RWPE2 (cell line): Measurements from ENCODE around the gene PTRH2.
A peak's percentile ranks its signal among the peaks of the same experiment; 100 is the strongest.

Experiments used
- ATAC-seq: fragments of 200-7000 bp; cut with Tn5 transposase; 3 replicates; pipeline ENCODE4 v1.9.1; 2021; ENCODE audit warnings: low read depth
- DNase-seq: peaks from one replicate; pipeline ENCODE4 v3.0.0-alpha.2; 2020; ENCODE audit warnings: low spot score
- H3K27ac ChIP-seq: fragments of 450-650 bp; 2 replicates; pipeline ENCODE4 v1.5.1; 2017; ENCODE audit warnings: mild to moderate bottlenecking; ENCODE audit not compliant: poor library complexity, severe bottlenecking
- H3K27me3 ChIP-seq: fragments of 250-450 bp; sonication (Bioruptor Pico); 2 replicates; pipeline ENCODE4 v1.5.1; 2021; ENCODE audit warnings: mild to moderate bottlenecking, moderate library complexity; ENCODE audit not compliant: insufficient read depth, poor library complexity, severe bottlenecking
- H3K36me3 ChIP-seq: fragments of 250-450 bp; sonication (Bioruptor Pico); 2 replicates; pipeline ENCODE4 v1.5.1; 2020; ENCODE audit warnings: low read depth, mild to moderate bottlenecking, moderate library complexity
- H3K4me1 ChIP-seq: fragments of 250-450 bp; sonication (Bioruptor Pico); 2 replicates; pipeline ENCODE4 v1.5.1; 2021; ENCODE audit warnings: mild to moderate bottlenecking, moderate library complexity; ENCODE audit not compliant: insufficient read depth, poor library complexity, severe bottlenecking
- H3K4me3 ChIP-seq: fragments of 250-450 bp; sonication (Bioruptor Pico); 2 replicates; pipeline ENCODE4 v1.5.1; 2021; ENCODE audit warnings: mild to moderate bottlenecking, moderate library complexity; ENCODE audit not compliant: severe bottlenecking
- H3K9me3 ChIP-seq: fragments of 250-450 bp; sonication (Bioruptor Pico); 2 replicates; pipeline ENCODE4 v1.5.1; 2021; ENCODE audit warnings: mild to moderate bottlenecking, moderate library complexity; ENCODE audit not compliant: severe bottlenecking
- TF ChIP-seq, protein P1 (sequence below): fragments of 450-650 bp; IDR thresholded peaks from one replicate; pipeline ENCODE4 v1.5.1; 2017; ENCODE audit warnings: mild to moderate bottlenecking, moderate library complexity; ENCODE audit not compliant: poor library complexity, severe bottlenecking

Gene PTRH2

DNA sequence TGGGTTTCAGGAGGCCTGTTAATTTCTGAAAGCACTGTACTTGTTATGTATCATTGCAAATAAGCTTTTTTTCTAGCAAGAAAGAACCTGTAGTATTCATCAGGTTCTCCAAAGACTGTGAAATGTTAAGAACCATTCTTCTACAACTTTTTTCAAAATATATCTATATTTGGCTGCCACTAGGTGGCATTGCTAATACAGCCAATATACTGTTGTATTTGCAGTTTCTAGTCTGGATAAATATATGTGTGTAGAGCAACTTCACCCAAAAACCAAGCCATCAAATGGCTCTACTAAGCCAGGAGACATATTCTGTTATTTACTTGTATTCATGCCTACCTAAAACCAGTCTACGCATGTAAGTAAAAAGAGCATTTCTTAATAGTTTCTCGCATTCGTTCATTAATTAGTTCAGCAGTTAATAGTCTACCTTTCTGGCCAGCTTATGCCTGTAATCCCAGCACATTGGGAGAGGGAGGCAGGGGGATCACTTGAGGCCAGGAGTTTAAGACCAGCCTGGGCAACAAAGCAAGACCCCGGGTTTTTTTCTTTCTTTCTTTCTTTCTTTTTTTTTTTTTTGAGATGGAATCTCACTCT, 39.7 kb upstream of the PTRH2 start:
- no peaks in the 10 kb centered on the region for H3K27me3 ChIP-seq
- ATAC-seq (peak; percentile 64), DNase-seq (no peak)
- H3K4me3 ChIP-seq = no peak overlapping the region
- no peak overlapping the region for H3K27ac ChIP-seq
- TF ChIP-seq, protein P1, sequence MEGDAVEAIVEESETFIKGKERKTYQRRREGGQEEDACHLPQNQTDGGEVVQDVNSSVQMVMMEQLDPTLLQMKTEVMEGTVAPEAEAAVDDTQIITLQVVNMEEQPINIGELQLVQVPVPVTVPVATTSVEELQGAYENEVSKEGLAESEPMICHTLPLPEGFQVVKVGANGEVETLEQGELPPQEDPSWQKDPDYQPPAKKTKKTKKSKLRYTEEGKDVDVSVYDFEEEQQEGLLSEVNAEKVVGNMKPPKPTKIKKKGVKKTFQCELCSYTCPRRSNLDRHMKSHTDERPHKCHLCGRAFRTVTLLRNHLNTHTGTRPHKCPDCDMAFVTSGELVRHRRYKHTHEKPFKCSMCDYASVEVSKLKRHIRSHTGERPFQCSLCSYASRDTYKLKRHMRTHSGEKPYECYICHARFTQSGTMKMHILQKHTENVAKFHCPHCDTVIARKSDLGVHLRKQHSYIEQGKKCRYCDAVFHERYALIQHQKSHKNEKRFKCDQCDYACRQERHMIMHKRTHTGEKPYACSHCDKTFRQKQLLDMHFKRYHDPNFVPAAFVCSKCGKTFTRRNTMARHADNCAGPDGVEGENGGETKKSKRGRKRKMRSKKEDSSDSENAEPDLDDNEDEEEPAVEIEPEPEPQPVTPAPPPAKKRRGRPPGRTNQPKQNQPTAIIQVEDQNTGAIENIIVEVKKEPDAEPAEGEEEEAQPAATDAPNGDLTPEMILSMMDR = peak; percentile 91
- peaks cover 7% of the 10 kb centered on the region; the same call in 1 of the 2 replicates for H3K36me3 ChIP-seq
- H3K9me3 ChIP-seq = no peaks in the 10 kb centered on the region
- no peaks in the 10 kb centered on the region for H3K4me1 ChIP-seq

DNA sequence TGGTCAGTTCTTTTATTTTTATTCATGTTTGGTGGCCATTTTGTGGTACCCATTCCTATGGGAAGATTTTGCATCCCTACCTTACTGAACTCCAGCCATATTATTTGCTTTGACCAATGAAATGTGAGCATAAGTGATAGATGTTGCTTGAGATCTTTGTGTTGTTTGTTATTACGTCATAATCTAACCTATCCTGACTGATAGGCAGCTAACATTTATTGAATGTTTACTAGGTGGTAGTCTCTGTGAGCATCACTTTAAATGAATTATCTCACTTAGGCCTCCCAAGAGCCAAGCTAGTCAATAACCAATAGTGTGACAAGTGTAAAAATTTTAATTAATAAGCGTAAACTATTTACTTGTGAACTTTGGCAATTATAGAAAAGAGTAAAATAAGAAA, 37.8 kb upstream of the PTRH2 start:
- Histone ChIP-seq H3K4me1 (no peaks in the 10 kb centered on the region), H3K9me3 (no peaks in the 10 kb centered on the region), H3K27me3 (no peaks in the 10 kb centered on the region), H3K27ac (no peak overlapping the region), H3K36me3 (peaks cover 16% of the 10 kb centered on the region), H3K4me3 (no peak overlapping the region)
- no peak for ATAC-seq
- no peak for DNase-seq
- TF ChIP-seq, protein P1 = no peak

DNA sequence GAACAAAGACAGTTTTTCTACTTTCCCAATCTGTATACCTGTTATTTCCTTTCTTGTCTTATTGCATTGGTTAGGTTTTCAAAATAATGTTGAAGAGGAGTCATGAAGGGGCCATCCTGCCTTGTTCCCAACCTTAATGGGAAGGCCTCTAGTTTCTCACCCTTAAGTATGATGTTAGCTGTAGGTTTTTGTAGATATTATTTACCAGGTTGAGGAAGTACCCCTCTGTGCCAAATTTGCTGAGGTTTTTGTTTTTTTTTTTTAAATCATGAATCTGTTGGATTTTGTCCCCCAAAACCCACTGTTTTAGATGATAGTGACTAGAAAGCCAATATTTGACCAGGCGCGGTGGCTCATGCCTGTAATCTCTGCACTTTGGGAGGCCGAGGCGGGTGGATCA, 36.6 kb upstream of the PTRH2 start:
- H3K27me3 ChIP-seq = no peaks in the 10 kb centered on the region
- DNase-seq (no peak), ATAC-seq (no peak)

DNA sequence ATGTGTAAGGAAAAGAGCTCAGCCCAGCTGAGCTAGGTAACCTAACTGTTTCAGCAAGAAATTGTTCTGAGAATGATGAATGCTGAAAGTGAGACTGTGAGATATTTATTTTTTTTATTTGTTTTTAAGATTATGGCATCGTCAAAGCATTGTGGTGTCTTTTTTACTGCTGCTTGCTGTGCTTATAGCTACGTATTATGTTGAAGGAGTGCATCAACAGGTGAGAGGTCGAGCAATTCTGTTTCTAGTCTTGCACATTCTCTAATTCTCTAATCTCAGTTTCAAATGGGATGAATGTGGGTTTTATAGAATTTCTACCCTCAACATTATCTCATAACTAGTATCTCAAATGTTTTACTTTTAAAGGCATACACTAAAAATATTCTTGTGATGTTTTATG, 30.1 kb upstream of the PTRH2 start:
- no peak for DNase-seq
- Histone ChIP-seq H3K36me3 (peaks cover 51% of the 10 kb centered on the region), H3K27ac (no peak overlapping the region), H3K9me3 (no peaks in the 10 kb centered on the region), H3K4me3 (no peak overlapping the region), H3K27me3 (no peaks in the 10 kb centered on the region), H3K4me1 (no peaks in the 10 kb centered on the region)
- ATAC-seq = no peak
- TF ChIP-seq, protein P1 = no peak

More for the DNA sequence above, 36.6 kb upstream of the PTRH2 start:
- TF ChIP-seq, protein P1 = no peak
- Histone ChIP-seq H3K36me3 (peaks cover 20% of the 10 kb centered on the region), H3K4me1 (no peaks in the 10 kb centered on the region), H3K9me3 (no peaks in the 10 kb centered on the region), H3K4me3 (no peak overlapping the region), H3K27ac (no peak overlapping the region)

DNA sequence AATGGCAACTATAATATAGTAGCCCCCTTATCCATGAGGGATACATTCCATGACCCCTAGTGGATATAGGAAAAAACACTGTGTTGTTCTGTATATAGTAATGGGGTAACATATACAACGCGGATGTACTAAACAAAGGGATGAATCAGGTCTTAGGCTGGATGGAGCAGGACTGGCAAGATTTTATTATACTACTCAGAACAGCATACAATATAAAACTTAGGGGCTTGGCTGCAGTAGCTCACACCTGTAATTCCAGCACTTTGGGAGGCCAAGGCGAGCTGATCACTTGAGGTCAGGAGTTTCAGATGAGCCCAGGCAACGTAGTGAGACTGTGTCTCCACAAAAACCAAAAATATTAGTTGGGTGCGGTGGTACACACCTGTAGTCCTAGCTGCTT, 27.0 kb upstream of the PTRH2 start:
- H3K27me3 ChIP-seq = no peaks in the 10 kb centered on the region
- H3K4me3 ChIP-seq = no peak overlapping the region
- no peaks in the 10 kb centered on the region for H3K9me3 ChIP-seq
- no peak overlapping the region for H3K27ac ChIP-seq
- ATAC-seq (0 out of 3 replicates have a peak, but pooled peaks have one; percentile 36), DNase-seq (no peak)
- H3K36me3 ChIP-seq = peaks cover 58% of the 10 kb centered on the region
- TF ChIP-seq, protein P1 = no peak
- peaks cover under 1% of the 10 kb centered on the region for H3K4me1 ChIP-seq
